ENCODE results near the gene TMEM229B.
A peak's percentile ranks its signal among the peaks of the same experiment; 100 is the strongest.

The TMEM229B gene

DNA sequence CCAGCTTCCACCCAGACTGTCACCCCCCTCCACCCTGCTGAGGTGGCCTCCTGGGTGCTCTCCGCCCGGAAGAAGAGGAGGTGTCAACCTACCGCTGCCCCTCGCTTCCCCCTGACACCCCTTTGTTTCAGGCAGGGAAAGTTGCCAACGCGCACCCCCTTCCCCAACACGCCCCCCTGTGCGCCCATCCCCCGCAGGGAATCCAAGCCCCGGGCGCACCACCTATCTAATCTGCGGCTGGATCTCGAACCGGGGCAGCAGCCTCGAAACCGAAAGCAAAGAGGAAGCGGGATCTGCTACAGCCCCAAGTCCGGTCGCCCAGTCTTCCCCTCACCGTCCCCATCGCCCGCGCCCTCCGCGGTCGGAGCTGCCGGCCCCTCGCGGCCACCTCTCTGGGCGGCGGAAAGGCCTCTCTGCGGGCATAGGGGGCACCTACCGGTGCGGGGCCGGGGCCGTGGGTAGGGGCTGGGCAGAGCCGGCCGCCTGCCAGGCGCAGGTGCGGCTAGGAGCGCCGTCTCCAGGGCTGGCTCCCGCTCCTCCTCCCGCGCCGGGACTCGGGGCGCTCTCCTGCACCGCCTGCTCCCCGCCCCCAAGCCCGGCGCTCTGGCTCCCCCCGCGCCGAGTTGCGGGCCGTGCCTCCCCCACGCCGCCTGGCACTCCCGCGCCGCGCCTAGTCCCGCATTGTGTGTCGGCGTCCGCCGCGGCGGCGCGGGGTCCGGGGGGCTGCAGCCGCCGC, 26.3 kb upstream of the TMEM229B start:
- peak; percentile 18 for DNase-seq (ENCODE audit: low read depth)

DNA sequence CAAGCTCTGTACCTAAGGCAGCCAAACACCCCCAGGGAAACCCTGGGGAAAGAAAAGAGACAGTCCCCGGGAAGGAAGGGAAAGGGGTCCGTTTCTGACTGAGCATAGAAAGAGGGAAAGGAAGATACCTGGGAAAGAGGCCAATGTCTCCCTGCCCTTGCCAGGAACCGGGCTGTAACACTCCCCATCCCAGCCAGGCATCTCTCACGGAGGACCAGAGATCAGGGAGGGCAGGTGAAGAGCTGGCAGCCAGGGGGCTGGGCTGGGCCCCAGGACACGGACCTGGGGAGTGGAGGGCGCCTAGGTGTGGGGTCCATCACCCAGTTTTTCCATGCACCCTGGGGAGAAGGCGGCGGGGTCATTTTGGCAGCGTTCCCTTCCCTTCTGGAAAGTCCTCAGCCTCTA, 25.7 kb upstream of the TMEM229B start:
- DNase-seq (ENCODE audit: low read depth), result no peak

DNA sequence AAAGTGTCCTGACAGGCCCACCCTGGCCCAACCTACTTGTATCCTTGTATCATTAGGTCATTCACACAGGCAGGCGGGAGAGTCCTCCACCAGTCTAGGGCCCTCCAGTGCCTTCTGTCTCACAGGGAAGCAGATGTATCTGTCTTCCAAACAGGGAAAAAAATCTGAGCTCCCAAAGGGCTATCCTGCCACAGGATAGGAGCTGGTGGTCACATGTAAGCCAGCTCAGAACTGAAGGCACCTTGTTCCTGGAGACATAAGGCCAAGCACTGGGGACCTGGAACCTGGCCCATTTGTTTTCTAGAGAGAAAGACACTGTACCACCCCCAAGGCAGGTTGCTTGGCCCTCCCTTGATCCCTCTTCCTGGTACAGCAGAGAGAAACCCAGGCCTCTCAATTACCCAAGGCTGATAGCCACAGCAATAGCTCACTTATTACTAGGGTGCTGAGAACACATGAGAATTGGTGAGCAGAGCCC, 25.1 kb upstream of the TMEM229B start:
- DNase-seq (ENCODE audit: low read depth), result no peak

DNA sequence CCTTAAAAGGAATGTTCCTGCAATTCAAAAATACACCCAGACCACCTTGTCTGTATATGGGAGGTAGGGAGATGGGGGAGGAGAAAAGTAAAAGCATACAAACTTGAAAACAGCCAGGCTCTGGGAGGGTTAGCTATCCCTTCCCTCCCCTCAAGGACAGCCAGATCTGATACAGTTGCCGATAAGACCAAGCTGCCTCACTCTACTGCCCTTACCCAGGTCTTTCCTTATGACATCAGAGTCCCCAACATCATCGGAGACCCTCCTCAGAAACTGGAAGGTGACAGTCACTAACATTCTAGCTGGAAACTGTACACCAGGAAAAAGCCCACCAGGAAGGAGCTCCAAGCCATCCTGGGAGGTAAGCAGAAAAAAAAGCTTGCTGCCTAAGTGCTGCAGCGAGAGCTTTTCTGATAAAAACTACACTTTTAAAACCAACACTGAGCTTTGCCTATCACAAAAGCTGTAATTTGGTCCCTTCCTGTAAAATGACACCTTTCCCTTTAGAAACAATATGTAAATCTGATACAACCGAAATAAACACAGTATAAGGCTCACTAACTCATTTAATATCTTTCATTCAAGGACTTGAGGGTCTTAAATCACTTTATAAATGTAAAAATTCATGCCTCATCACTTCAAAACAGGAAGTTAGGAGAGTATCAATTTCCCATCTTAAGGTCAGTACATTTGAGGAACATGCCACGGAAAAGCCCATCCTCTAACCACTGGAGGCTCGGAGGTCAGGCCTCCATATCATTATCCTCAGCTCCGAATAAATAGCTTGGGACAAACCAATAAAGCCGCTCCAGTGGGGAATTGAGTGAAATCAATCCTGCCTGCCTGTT, 24.2 kb upstream of the TMEM229B start:
- DNase-seq (ENCODE audit: low read depth), result no peak

- no peak for DNase-seq (ENCODE audit: low read depth)
These were observed 22.3 kb upstream of the TMEM229B start for GRCh38 chr14:67510836-67511235.

DNA sequence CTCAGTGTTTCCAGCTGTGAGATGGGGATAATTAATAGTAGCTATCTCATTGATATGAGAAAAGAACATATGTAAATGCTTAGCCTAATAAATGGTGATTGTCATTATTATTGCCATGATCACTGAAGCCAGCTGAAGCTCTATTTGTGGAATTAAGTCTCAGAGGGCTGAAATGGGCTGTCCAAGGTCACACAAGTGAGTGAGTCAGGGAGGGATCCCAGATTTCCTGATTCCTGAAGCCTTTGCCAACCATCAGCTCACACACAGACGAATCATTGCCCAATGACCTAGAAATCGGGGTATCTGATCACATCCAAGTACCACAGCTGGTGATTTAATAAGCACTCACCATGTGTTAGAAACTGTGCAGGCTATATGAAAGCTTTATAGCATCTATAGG, 21.6 kb upstream of the TMEM229B start:
- no peak for DNase-seq (ENCODE audit: low read depth)

GRCh38 chr14:67508956-67509355, 20.4 kb upstream of the TMEM229B start:
- no peak for DNase-seq (ENCODE audit: low read depth)

GRCh38 chr14:67505254-67505653, 16.7 kb upstream of the TMEM229B start:
- no peak for DNase-seq (ENCODE audit: low read depth)

- no peak for DNase-seq (ENCODE audit: low read depth)
These were observed 14.8 kb upstream of the TMEM229B start for GRCh38 chr14:67503331-67503730.

GRCh38 chr14:67502867-67503266, 14.3 kb upstream of the TMEM229B start:
- DNase-seq (ENCODE audit: low read depth), result no peak

DNA sequence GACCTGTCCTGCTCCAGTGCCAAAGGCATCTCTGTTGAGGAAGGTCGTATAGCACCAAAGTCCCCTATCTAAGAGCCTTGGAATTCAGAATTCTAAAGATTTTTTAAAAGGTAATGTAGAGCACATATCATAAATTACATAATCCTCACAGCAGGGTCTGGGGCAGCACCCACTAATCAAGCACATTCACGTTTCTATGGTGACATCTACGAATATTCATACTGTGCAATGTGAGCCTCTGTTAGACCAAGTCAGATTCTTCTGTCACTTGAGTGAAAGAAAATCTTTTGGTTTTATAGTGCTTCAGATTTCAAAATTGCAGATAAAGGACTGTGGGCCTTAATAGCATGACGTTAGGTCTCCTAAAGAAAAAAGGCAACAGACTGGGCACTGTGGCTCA, 13.1 kb upstream of the TMEM229B start:
- no peak for DNase-seq (ENCODE audit: low read depth)

- no peak for DNase-seq (ENCODE audit: low read depth)
These were observed 12.5 kb upstream of the TMEM229B start for GRCh38 chr14:67500981-67501380.

- DNase-seq (ENCODE audit: low read depth), result no peak
These were observed 9.2 kb upstream of the TMEM229B start for GRCh38 chr14:67497716-67498115.

DNA sequence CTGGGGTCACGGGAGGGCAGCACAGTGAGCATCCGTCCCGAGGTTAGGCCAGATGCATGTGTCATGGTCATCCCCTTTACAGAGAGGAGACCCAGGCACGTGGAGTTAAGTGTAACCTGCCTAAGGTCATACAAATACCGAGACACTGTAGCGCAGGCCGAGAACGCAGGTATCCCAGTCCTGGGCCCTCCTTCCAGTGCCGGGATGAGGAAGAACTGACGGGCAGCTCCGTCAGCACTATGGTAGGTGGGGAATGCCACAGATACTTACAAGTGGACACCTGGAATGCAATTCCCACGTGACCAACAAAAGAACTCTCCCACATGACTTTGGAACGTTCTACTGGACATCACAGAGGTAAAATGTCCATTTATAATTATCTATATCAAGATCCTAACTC, 8.7 kb upstream of the TMEM229B start:
- DNase-seq (ENCODE audit: low read depth), result no peak

- DNase-seq (ENCODE audit: low read depth), result no peak
These were observed 7.3 kb upstream of the TMEM229B start for GRCh38 chr14:67495827-67496226.

- no peak for DNase-seq (ENCODE audit: low read depth)
These were observed 4.7 kb upstream of the TMEM229B start for GRCh38 chr14:67493092-67493717.

GRCh38 chr14:67492538-67492937, 4.0 kb upstream of the TMEM229B start:
- no peak for DNase-seq (ENCODE audit: low read depth)

DNA sequence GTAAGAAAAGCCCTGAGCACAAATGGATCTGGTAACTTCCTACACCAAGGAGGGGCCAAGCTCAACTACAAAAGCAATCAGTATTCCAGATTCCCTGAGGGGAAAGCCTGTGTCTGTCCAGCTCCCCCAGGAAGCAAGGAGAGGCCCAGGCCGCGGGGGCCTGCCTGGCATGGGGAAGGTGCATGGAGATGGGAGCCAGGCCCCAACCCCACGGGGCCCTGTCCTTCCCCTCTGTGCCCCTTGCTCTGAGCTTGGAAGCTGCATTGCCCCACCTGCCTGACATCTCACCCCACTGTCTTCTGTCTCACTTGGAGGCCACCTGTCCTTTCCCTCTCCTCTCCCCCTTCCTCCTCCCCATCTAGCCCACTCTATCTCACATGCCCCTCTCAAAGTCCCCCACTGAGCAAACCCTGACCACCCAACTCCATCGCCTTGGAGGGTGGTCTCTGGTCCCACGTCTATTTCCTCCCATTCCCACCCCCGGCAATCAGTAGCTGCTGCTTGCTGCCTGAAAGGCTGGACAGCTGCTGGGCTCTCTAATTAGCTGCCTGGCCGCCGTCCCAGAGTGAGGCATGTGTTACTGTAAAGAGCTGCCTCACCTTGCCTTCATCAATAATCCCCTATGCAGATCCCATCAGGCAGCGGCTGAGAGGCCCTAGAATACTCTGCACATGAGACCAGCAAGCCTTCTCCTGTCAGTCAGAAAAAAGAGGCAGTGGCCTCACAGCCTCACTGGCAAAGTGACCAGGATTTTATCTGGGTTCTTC, 3.4 kb upstream of the TMEM229B start:
- no peak for DNase-seq (ENCODE audit: low read depth)

GRCh38 chr14:67491285-67491684, 2.8 kb upstream of the TMEM229B start:
- DNase-seq (ENCODE audit: low read depth), result no peak

- DNase-seq (ENCODE audit: low read depth), result no peak
These were observed 1.7 kb upstream of the TMEM229B start for GRCh38 chr14:67490196-67490595.

- DNase-seq (ENCODE audit: low read depth), result no peak
These were observed 1.2 kb downstream of the TMEM229B start for GRCh38 chr14:67487332-67487731.

- DNase-seq (ENCODE audit: low read depth), result no peak
These were observed 1.6 kb downstream of the TMEM229B start for GRCh38 chr14:67486890-67487289.
